Sigmoid colon (tissue), 4 donors: ENCODE data around the gene RNF224.

Experiments used
- CTCF ChIP-seq, 4 experiments: fragments of 450-650 bp in 3 of 4; fragments of 200-600 bp in 1 of 4; IDR thresholded peaks; one replicate each; pipeline ENCODE4 v1.5.1; 2016 to 2019; ENCODE audit warnings: antibody characterized with exemption in 4 of 4, mild to moderate bottlenecking in 3 of 4, moderate library complexity in 2 of 4
- EP300 ChIP-seq, 4 donors: sonication (generic); formaldehyde crosslinking; IDR thresholded peaks; one replicate each; pipeline ENCODE4 v1.6.1; 2017; ENCODE audit warnings: antibody characterized with exemption in 4 of 4
- POLR2A ChIP-seq, 2 donors: fragments of 450-650 bp; IDR thresholded peaks; one replicate each; pipeline ENCODE4 v1.6.1; 2016; ENCODE audit warnings: antibody characterized with exemption in 2 of 2, mild to moderate bottlenecking in 2 of 2, moderate library complexity in 2 of 2

GRCh38 chr9:137192448-137192780 is 34.9 kb upstream of the RNF224 start:
- TF ChIP-seq CTCF (IDR thresholded peaks at IDR 0.05) (no peak), POLR2A (IDR thresholded peaks at IDR 0.05) (no peak), EP300 (IDR thresholded peaks at IDR 0.05) (no peak)
